ENCODE results near the gene FAIM.
A peak's percentile ranks its signal among the peaks of the same experiment; 100 is the strongest.

FAIM gene

GRCh38 chr3:138578141-138578540 lies 30.4 kb upstream of the FAIM start:
- no peak for TF ChIP-seq CTCF (IDR thresholded peaks at IDR 0.05; ENCODE audit: low read length)
- TF ChIP-seq EZH2 (optimal IDR thresholded peaks at IDR 0.05; ENCODE audit: low read depth, low read length) = no peak
- no peak for TF ChIP-seq EZH2phosphoT487 (IDR thresholded peaks at IDR 0.05; ENCODE audit: low read length)
- Histone ChIP-seq H3K9ac (ENCODE audit: low read length) (no peak overlapping the region), H3K4me1 (ENCODE audit: low read length) (peaks cover 19% of the 10 kb centered on the region), H3K9me2 (replicated peaks; ENCODE audit: insufficient read depth, low read length) (no peaks in the 10 kb centered on the region), H3K79me2 (ENCODE audit: low read length) (peaks cover 13% of the 10 kb centered on the region; the same call in 1 of the 2 replicates), H3K36me3 (replicated peaks; ENCODE audit: insufficient read depth, low read length) (no peaks in the 10 kb centered on the region), H3K27me3 (replicated peaks; ENCODE audit: insufficient read depth, low read length) (no peaks in the 10 kb centered on the region), H3K9me3 (replicated peaks; ENCODE audit: insufficient read depth, low read length) (no peaks in the 10 kb centered on the region), H4K20me1 (ENCODE audit: insufficient read depth, low read length) (no peaks in the 10 kb centered on the region), H3K4me3 (ENCODE audit: low read length) (peak overlapping the region; percentile 32), H3K4me2 (ENCODE audit: low read depth, low read length) (peak overlapping the region; percentile 77), H3K27ac (ENCODE audit: low read length) (peak overlapping the region; percentile 53), H2AFZ (ENCODE audit: low read length) (0 out of 2 replicates have a peak overlapping the region, but pooled peaks have one; percentile 12), H3F3A (ENCODE audit: insufficient read depth, low read length) (peaks cover 17% of the 10 kb centered on the region)
- peak; percentile 77 for DNase-seq

- no peaks in the 10 kb centered on the region for H3K9me2 ChIP-seq (replicated peaks; ENCODE audit: insufficient read depth, low read length)
- peaks cover 27% of the 10 kb centered on the region for H3K4me1 ChIP-seq (ENCODE audit: low read length)
- H3K27ac ChIP-seq (ENCODE audit: low read length) = peak overlapping the region; percentile 53; the same call in 1 of the 2 replicates
- H3K27me3 ChIP-seq (replicated peaks; ENCODE audit: insufficient read depth, low read length) = no peaks in the 10 kb centered on the region
- peaks cover 22% of the 10 kb centered on the region for H3F3A ChIP-seq (ENCODE audit: insufficient read depth, low read length)
- DNase-seq = peak; percentile 53
- H2AFZ ChIP-seq (ENCODE audit: low read length) = 0 out of 2 replicates have a peak overlapping the region, but pooled peaks have one; percentile 2
- no peaks in the 10 kb centered on the region for H4K20me1 ChIP-seq (ENCODE audit: insufficient read depth, low read length)
- peaks cover 13% of the 10 kb centered on the region; the same call in 1 of the 2 replicates for H3K79me2 ChIP-seq (ENCODE audit: low read length)
- H3K9ac ChIP-seq (ENCODE audit: low read length) = no peak overlapping the region
- no peaks in the 10 kb centered on the region for H3K9me3 ChIP-seq (replicated peaks; ENCODE audit: insufficient read depth, low read length)
- peak overlapping the region; percentile 2; the same call in 1 of the 2 replicates for H3K4me2 ChIP-seq (ENCODE audit: low read depth, low read length)
- H3K4me3 ChIP-seq (ENCODE audit: low read length) = no peak overlapping the region
- no peak for TF ChIP-seq EZH2phosphoT487 (IDR thresholded peaks at IDR 0.05; ENCODE audit: low read length)
- no peaks in the 10 kb centered on the region for H3K36me3 ChIP-seq (replicated peaks; ENCODE audit: insufficient read depth, low read length)
Measured at GRCh38 chr3:138578961-138579574, 29.5 kb upstream of the FAIM start.

- H3K4me2 ChIP-seq (ENCODE audit: low read depth, low read length) = no peak overlapping the region
- H3K79me2 ChIP-seq (ENCODE audit: low read length) = peaks cover 18% of the 10 kb centered on the region
Measured at GRCh38 chr3:138587374-138587773, 21.2 kb upstream of the FAIM start.

More at GRCh38 chr3:138587374-138587773, 21.2 kb upstream of the FAIM start:
- H3K9me3 ChIP-seq (replicated peaks; ENCODE audit: insufficient read depth, low read length) = no peaks in the 10 kb centered on the region
- no peaks in the 10 kb centered on the region for H4K20me1 ChIP-seq (ENCODE audit: insufficient read depth, low read length)
- 0 out of 2 replicates have a peak, but pooled peaks cover 9% of the 10 kb centered on the region for H3K4me1 ChIP-seq (ENCODE audit: low read length)
- H3K4me3 ChIP-seq (ENCODE audit: low read length) = no peak overlapping the region
- H3F3A ChIP-seq (ENCODE audit: insufficient read depth, low read length) = 0 out of 2 replicates have a peak, but pooled peaks cover 5% of the 10 kb centered on the region
- H3K27me3 ChIP-seq (replicated peaks; ENCODE audit: insufficient read depth, low read length) = no peaks in the 10 kb centered on the region
- H3K36me3 ChIP-seq (replicated peaks; ENCODE audit: insufficient read depth, low read length) = no peaks in the 10 kb centered on the region
- TF ChIP-seq EZH2phosphoT487 (IDR thresholded peaks at IDR 0.05; ENCODE audit: low read length) (no peak), EZH2 (optimal IDR thresholded peaks at IDR 0.05; ENCODE audit: low read depth, low read length) (no peak), CTCF (IDR thresholded peaks at IDR 0.05; ENCODE audit: low read length) (no peak)
- H3K9ac ChIP-seq (ENCODE audit: low read length) = no peak overlapping the region
- DNase-seq = no peak
- no peak overlapping the region for H3K27ac ChIP-seq (ENCODE audit: low read length)
- no peak overlapping the region for H2AFZ ChIP-seq (ENCODE audit: low read length)
- no peaks in the 10 kb centered on the region for H3K9me2 ChIP-seq (replicated peaks; ENCODE audit: insufficient read depth, low read length)

All from MM.1S (cell line).